PFSK-1 (cell line): Measurements from ENCODE around the gene ASCC3.

ENCODE experiments used
- FOXP2 ChIP-seq: optimal IDR thresholded peaks from 2 replicates; pipeline ENCODE3; 2011; ENCODE audit warnings: borderline replicate concordance, control low read depth, inconsistent platforms; ENCODE audit not compliant: insufficient read depth; ENCODE audit errors: extremely low read length, extremely low read depth
- POLR2AphosphoS5 ChIP-seq: IDR thresholded peaks from 2 replicates; pipeline ENCODE4 v1.6.1; 2012; ENCODE audit warnings: low read depth, mild to moderate bottlenecking, control low read depth, low read length, moderate library complexity
- SIN3A ChIP-seq: IDR thresholded peaks from 2 replicates; pipeline ENCODE4 v1.6.1; 2012; ENCODE audit warnings: mild to moderate bottlenecking, low read length, moderate library complexity, borderline replicate concordance; ENCODE audit not compliant: insufficient read depth
- TAF1 ChIP-seq: IDR thresholded peaks from 2 replicates; pipeline ENCODE4 v1.6.1; 2012; ENCODE audit warnings: low read length, control low read depth, borderline replicate concordance; ENCODE audit not compliant: insufficient read depth
- TF ChIP-seq, protein P1 (sequence below), 2 experiments: IDR thresholded peaks; 2 replicates each; pipeline versions ENCODE4 v1.6.1 to v1.8.0; 2011 to 2012; ENCODE audit warnings: low read depth in 2 of 2, low read length in 2 of 2, control low read depth in 1 of 2, inconsistent platforms in 1 of 2, mild to moderate bottlenecking in 1 of 2, moderate library complexity in 1 of 2; ENCODE audit not compliant: insufficient read depth in 1 of 2

The ASCC3 gene

DNA sequence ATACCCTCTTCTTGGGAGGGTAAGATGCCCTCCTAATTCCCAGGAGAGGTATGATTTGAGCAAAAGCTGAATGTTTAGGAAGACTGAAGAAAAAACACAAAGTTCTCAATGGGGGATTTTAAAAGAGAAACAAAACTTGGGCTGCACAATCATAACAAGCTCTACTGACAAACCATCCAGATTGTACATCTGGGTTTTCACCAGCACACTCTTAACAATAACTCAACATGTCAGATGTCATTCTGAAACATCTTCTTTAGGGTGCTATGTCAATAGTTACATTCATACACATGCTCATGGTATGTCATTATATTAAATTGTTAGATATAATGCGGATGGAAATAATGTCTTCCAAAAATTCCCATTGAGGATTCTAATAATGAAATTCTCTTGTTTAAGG, 95.1 kb downstream of the ASCC3 start:
- TF ChIP-seq SIN3A (no peak), TAF1 (no peak), POLR2AphosphoS5 (no peak), FOXP2 (no peak)
- TF ChIP-seq, protein P1, sequence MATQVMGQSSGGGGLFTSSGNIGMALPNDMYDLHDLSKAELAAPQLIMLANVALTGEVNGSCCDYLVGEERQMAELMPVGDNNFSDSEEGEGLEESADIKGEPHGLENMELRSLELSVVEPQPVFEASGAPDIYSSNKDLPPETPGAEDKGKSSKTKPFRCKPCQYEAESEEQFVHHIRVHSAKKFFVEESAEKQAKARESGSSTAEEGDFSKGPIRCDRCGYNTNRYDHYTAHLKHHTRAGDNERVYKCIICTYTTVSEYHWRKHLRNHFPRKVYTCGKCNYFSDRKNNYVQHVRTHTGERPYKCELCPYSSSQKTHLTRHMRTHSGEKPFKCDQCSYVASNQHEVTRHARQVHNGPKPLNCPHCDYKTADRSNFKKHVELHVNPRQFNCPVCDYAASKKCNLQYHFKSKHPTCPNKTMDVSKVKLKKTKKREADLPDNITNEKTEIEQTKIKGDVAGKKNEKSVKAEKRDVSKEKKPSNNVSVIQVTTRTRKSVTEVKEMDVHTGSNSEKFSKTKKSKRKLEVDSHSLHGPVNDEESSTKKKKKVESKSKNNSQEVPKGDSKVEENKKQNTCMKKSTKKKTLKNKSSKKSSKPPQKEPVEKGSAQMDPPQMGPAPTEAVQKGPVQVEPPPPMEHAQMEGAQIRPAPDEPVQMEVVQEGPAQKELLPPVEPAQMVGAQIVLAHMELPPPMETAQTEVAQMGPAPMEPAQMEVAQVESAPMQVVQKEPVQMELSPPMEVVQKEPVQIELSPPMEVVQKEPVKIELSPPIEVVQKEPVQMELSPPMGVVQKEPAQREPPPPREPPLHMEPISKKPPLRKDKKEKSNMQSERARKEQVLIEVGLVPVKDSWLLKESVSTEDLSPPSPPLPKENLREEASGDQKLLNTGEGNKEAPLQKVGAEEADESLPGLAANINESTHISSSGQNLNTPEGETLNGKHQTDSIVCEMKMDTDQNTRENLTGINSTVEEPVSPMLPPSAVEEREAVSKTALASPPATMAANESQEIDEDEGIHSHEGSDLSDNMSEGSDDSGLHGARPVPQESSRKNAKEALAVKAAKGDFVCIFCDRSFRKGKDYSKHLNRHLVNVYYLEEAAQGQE (IDR thresholded peaks at IDR 0.05; ENCODE audit: insufficient read depth in 1 of 2, low read depth in 2 of 2, low read length in 2 of 2), result no peak

DNA sequence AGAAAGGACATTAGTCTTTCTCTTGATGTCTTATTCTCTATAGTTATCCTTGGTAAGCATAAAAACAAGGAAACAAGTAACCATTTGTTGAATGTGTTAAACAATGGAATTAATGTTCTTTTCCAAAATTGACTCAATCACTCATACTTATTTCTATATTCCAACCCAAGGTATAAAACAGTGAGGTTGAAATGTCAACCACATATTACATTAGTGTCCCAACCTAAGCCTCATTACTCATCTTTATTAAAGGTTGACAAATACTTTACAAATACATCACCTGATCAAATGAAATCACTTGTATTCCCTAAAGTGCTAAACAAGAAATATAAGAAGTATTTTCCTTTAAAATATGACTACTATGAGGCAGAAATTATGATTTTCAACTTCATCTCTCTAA, 100.5 kb downstream of the ASCC3 start:
- TF ChIP-seq POLR2AphosphoS5 (no peak), FOXP2 (no peak), SIN3A (no peak), TAF1 (no peak)
- TF ChIP-seq, protein P1 (IDR thresholded peaks at IDR 0.05; ENCODE audit: insufficient read depth in 1 of 2, low read depth in 2 of 2, low read length in 2 of 2), result no peak

DNA sequence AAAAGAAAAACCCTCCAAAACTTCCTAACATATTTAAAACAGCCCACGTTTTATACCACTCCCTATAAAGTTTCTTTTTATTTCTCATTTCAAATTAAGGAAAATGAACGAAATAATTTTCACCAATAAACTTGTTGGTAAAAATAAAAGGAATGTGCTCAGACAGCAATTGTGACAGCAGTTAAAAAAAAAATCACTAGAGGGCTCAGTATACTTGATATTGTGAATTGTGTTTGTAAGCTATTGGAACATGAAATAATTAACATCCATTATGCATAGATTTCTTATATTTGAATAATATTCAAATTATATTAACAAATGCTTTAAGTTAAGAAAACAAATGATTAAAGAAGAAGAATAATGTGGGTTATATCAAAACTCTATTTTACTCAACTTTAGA, 105.5 kb downstream of the ASCC3 start:
- TF ChIP-seq POLR2AphosphoS5 (no peak), SIN3A (no peak), FOXP2 (no peak), TAF1 (no peak)
- TF ChIP-seq, protein P1 (IDR thresholded peaks at IDR 0.05; ENCODE audit: insufficient read depth in 1 of 2, low read depth in 2 of 2, low read length in 2 of 2), result no peak

DNA sequence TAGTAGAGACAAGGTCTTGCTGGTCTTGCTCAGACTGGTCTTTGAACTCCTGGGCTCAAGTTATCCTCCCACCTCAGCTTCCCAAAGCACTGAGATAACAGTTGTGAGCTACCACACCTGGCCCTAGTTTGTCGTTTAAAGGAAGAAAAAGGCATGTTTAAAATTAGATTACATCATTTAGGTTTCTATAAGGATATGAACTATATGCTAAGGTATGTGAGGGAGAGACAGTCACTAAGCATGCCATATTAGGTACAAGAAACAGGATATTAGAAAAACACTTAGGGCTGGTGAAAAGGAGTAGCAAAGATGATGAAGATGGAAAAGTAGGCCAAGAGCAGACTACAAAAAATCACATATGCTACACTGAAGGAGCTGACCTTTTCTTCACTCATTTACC, 106.4 kb downstream of the ASCC3 start:
- TF ChIP-seq FOXP2 (no peak), TAF1 (no peak), POLR2AphosphoS5 (no peak), SIN3A (no peak)
- TF ChIP-seq, protein P1 (IDR thresholded peaks at IDR 0.05; ENCODE audit: insufficient read depth in 1 of 2, low read depth in 2 of 2, low read length in 2 of 2), result no peak

DNA sequence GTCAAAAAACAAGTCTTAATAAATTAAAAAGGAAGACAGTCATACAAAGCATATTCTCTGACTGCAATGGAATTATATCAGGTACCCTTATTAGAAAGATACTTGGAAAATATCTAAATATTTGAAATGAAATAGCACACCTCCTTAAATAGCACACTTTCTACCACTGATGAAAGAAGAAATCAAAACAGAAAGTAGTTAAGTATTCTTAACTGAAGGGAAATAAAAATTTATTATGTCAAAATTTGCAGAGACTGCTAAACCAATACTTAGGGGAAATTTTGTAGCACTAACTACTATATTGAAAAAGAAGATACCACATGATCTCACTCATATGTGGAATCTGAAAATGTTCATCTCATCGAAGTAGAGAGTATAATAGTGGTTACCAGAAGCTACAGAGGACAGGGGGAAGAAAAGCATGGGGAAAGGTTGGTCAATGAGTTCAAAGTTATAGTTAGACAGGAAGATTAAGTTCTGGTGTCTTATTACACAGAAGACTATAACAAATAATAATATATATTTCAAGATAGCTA, 112.2 kb downstream of the ASCC3 start:
- no peak for TF ChIP-seq SIN3A
- TF ChIP-seq, protein P1 (IDR thresholded peaks at IDR 0.05; ENCODE audit: insufficient read depth in 1 of 2, low read depth in 2 of 2, low read length in 2 of 2), result no peak
- no peak for TF ChIP-seq FOXP2
- TF ChIP-seq TAF1, result no peak
- no peak for TF ChIP-seq POLR2AphosphoS5
